Measurements from ENCODE around the gene CACNA1A. TPM values are rescaled to one million over a fixed set of nuclear protein-coding genes. Genes with fewer than 3 reads are reported as not detected.

Gene CACNA1A
- total and polyA plus RNA-seq, 8 donors, result 2.4 to 42.6 (median 6.8) TPM

DNA sequence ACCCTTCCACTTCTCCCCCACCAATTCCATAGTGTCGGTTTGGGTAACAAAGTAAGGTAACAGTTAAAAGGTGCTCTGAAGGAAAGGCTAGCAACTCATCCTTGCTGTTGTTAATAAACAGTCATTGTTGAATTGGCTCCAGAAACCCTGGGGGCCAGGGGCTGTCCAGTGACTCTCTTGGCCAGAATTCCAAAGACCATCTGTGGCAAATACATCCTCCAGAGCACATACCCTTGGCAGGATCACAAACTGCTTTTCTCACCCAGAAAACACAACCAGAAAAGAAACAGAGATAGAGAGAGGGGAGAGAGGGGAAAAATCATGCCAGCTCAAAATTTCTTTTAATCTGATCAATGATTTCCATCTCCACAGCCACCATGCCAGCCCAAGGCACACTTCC lies 22.1 kb downstream of the CACNA1A start:
- H3K4me3 ChIP-seq, result no peak overlapping the region
- H3K4me1 ChIP-seq, result no peaks in the 10 kb centered on the region
- WGBS, 2 donors, result 78 to 87% methylated on average over 1 of the region's 1 CpG
- no peaks in the 10 kb centered on the region for H3K36me3 ChIP-seq
- intact Hi-C loops (cut with DNase I), result no loop called here
- no peak overlapping the region for H3K27ac ChIP-seq
- FAIRE-seq, result no peak
- no peaks in the 10 kb centered on the region for H3K27me3 ChIP-seq
- DNase-seq, result no peak
- TF ChIP-seq, protein P1, sequence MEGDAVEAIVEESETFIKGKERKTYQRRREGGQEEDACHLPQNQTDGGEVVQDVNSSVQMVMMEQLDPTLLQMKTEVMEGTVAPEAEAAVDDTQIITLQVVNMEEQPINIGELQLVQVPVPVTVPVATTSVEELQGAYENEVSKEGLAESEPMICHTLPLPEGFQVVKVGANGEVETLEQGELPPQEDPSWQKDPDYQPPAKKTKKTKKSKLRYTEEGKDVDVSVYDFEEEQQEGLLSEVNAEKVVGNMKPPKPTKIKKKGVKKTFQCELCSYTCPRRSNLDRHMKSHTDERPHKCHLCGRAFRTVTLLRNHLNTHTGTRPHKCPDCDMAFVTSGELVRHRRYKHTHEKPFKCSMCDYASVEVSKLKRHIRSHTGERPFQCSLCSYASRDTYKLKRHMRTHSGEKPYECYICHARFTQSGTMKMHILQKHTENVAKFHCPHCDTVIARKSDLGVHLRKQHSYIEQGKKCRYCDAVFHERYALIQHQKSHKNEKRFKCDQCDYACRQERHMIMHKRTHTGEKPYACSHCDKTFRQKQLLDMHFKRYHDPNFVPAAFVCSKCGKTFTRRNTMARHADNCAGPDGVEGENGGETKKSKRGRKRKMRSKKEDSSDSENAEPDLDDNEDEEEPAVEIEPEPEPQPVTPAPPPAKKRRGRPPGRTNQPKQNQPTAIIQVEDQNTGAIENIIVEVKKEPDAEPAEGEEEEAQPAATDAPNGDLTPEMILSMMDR (IDR thresholded peaks at IDR 0.05), result no peak
- no peaks in the 10 kb centered on the region for H3K9me3 ChIP-seq
- ATAC-seq, result no peak

DNA sequence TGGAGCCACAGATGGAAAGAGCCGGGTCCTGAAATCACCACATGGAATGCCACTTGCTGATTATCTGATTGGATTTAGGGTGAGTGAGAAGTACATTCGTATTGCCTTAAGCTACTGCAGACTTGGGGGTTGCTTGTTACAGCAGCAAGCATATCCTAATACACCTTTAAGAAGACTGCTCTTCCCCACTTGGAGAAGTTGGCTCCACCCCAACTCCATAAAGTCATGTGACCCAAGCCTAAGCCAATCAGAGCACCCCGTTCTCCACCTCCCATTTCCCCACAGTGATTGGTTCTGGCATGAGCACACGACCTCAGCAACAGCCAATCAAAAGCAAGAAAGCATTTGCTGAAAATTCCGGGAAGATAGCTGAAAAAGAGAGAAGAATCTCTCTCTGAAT lies 23.1 kb downstream of the CACNA1A start:
- no peak for FAIRE-seq
- intact Hi-C loops (cut with DNase I), result no loop called here
- no peak for DNase-seq
- TF ChIP-seq, protein P1 (IDR thresholded peaks at IDR 0.05), result no peak
- Histone ChIP-seq H3K27me3 (no peaks in the 10 kb centered on the region), H3K4me3 (no peak overlapping the region), H3K9me3 (no peaks in the 10 kb centered on the region), H3K27ac (no peak overlapping the region), H3K4me1 (no peaks in the 10 kb centered on the region), H3K36me3 (no peaks in the 10 kb centered on the region)
- WGBS, 2 donors, result 53 to 61% methylated on average over 5 of the region's 5 CpGs
- no peak for ATAC-seq

DNA sequence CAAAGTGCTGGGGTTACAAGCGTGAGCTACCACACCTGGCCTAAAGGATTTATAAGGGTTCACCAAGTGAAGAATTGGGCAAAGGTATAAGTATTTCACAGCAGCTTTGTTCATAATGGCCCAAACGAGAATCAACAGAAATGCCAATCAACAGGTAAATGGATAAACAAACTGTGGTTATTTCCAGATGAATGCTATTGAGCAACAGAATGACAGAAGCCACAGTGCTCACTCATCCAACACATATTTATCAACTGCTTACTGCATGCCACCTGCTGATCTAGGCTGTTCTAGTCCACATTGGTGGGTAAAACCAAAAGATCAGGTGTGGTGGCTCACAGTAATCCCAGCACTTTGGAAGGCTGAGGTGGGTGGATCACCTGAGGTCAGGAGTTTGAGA lies 27.7 kb downstream of the CACNA1A start:
- Histone ChIP-seq H3K4me3 (no peak overlapping the region), H3K4me1 (no peaks in the 10 kb centered on the region), H3K27ac (no peak overlapping the region), H3K36me3 (no peaks in the 10 kb centered on the region), H3K9me3 (no peaks in the 10 kb centered on the region), H3K27me3 (no peaks in the 10 kb centered on the region)
- intact Hi-C loops (cut with DNase I), result no loop called here
- no peak for ATAC-seq
- DNase-seq, result no peak
- no peak for FAIRE-seq
- TF ChIP-seq, protein P1 (IDR thresholded peaks at IDR 0.05), result no peak
- WGBS, 2 donors, result 53 to 70% methylated on average over 2 of the region's 2 CpGs

DNA sequence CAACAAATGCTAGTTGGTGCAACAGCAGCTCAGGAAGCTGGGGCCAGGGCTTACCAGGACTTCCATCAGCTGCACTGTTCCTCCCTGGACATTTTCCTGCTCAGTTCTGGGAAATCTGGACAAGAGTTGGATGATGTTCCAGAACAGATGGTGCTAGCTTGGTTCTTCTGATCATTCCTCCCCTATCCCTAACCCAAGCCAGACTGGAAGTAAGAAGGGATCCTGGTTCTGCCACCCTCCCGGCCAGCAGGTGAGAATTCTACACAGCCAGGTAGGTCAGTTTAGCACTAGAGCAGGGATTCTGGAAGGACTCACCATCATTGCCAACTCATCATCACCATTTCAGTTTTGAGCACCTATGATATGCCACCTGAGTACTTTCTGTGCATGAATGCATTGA lies 30.2 kb downstream of the CACNA1A start:
- H3K27ac ChIP-seq, result no peak overlapping the region
- FAIRE-seq (no peak), ATAC-seq (no peak), DNase-seq (no peak)
- TF ChIP-seq, protein P1 (IDR thresholded peaks at IDR 0.05), result no peak
- H3K4me3 ChIP-seq, result no peak overlapping the region
- no peaks in the 10 kb centered on the region for H3K27me3 ChIP-seq
- H3K9me3 ChIP-seq, result no peaks in the 10 kb centered on the region
- intact Hi-C loops (cut with DNase I), result no loop called here
- H3K36me3 ChIP-seq, result no peaks in the 10 kb centered on the region
- WGBS, 2 donors, result 21 to 33% methylated on average over 1 of the region's 1 CpG
- no peaks in the 10 kb centered on the region for H3K4me1 ChIP-seq

DNA sequence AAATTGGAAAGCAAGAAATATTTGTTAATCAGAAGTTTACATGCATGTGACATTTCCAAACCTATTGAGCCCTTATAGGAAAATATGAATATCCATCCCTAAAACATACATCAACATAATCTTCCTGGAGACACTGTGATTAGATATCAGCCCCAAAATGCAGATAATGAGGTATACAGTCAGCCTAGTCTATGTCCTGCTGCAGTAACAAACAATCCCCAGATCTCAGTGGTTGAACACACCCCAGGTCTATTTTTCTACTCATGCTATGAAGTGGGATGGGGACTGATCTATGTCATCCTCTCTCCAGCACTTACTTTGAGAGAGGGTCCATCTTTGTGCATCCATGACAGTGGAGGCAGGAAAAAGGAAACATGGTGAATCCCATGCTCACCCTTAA lies 31.2 kb downstream of the CACNA1A start:
- FAIRE-seq, result no peak
- no peak for ATAC-seq
- TF ChIP-seq, protein P1 (IDR thresholded peaks at IDR 0.05), result no peak
- Histone ChIP-seq H3K27me3 (no peaks in the 10 kb centered on the region), H3K36me3 (no peaks in the 10 kb centered on the region), H3K9me3 (no peaks in the 10 kb centered on the region), H3K4me1 (no peaks in the 10 kb centered on the region), H3K4me3 (no peak overlapping the region), H3K27ac (no peak overlapping the region)
- DNase-seq, result no peak
- intact Hi-C loops (cut with DNase I), result no loop called here

Measured in pancreas (tissue), 10 donors.